SK-MEL-5 (cell line): ENCODE data around the gene ZBED1. TPM values are rescaled to one million over a fixed set of nuclear protein-coding genes. Genes with fewer than 3 reads are reported as not detected.
"Not testable (repeated sequence)": the region's sequence is repeated elsewhere in the genome, so short reads cannot be mapped to it uniquely, and the experiment has no call there.

Source experiments
- DNase-seq: peaks from one replicate; pipeline ENCODE4 v3.0.0-alpha.2; 2016; ENCODE audit warnings: low read depth, low spot score
- in situ Hi-C: cut with HindIII; loops from 2 replicates; pipeline ENCODE4 v1.10.0; 2016; ENCODE audit warnings: low sequenced_read_pairs, high pct_unique_total_duplicates, low pct_unique_long_range_greater_than_20kb
- total RNA-seq: library from RNA; depleted of rRNA; stranded (reverse); fragments of >200 nt; shearing (Covaris generic); gene quantifications from 2 replicates; pipeline ENCODE4 v1.2.3, GENCODE V29; 2014

The ZBED1 gene
- total RNA-seq, 1 experiment from 2014 or later, result 19.1 TPM

DNA sequence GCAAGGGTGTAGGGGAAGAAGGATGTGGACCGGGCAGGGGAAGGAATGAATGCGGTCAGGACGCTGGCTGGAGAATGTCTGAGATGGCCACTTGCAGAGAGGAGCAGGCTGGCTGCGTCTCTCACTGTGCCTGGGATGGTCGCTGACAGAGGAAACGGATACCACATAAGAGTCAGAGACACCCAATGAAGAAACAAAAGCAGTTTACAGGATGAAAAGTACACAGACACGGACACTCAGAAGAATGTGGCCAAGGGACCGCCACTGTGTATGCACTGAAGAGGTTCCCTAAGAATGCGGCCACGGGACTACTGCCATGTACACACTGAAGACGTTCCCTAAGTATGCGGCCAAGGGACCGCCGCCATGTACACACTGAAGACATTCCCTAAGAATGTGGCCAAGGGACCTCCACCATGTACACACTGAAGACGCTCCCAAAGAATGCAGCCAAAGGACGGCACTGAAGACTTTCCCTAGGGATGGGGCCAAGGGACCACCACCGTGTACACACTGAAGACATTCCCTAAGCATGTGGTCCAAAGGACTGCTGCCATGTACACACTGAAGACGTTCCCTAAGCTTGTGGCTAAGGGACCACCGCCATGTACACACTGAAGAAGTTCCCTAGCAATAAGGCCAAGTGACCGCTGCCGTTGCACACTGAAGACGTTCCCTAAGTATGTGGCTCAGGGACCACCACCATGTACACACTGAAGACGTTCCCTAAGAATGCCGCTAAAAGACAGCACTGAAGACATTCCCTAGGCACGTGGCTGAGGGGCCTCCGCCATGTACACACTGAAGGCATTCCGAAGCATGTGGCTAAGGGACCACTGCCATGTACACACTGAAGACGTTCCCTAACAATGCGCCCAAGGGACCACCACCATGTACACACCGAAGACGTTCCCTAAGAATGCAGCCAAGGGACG, 32.2 kb downstream of the ZBED1 start:
- in situ Hi-C loops, result no loop called here
- no peak for DNase-seq

DNA sequence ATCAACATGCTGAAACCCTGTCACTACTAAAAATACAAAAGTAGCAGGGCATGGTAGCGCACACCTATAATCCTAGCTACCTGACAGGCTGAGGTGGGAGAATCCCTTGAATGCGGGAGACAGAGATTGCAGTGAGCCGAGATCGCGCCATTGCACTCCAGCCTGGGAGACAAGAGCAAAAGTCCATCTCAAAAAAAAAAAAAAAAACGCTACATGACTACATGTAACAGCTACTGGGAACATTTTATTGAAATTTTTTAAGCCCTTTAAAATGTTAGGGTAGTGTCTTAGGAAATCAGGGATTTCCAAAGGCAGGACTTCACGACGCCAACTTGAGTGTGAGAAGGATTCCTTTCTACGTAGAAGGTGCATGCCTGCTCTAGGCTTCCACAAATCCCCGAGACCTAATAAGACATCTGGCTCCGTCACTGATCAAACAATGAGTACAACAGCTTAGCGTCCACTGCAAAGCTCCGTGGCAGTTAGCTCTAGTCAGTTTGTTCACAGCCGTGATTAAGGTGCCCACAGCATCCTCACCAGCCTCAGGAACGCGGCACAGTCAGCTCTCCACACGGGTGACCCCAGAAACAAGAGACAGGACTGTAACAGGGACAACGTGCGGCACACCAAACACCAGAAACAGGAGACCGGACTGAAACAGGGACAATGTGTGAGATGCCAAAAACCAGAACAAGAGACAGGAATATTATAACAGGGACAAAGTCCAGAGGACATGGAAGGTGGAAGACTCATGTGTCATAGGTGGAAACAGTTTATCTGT, 33.7 kb downstream of the ZBED1 start:
- in situ Hi-C loops, result no loop called here
- DNase-seq, result no peak

- DNase-seq, result no peak
- in situ Hi-C loops, result no loop called here
These were observed 36.1 kb downstream of the ZBED1 start for GRCh38 chrX:2464677-2465166.

GRCh38 chrX:2463973-2464676, 36.7 kb downstream of the ZBED1 start:
- no peak for DNase-seq
- in situ Hi-C loops, result no loop called here

DNA sequence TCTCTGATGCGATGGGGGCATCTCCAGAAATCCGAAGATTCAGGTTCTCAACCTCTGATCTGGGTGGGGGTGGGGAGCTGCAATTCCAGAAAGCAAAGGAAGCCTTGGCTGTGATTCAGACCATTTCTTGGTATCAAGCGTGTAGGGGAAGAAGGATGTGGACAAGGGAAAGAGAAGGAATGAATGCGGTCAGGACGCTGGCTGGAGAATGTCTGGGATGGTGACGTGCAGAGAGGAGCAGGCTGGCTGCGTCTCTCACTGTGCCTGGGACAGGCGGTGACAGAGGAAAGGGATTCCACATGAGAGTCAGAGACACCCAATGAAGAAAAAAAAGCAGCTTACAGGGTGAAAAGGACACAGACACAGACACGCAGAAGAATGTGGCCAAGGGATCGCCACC, 37.3 kb downstream of the ZBED1 start:
- in situ Hi-C loops, DNase-seq: not testable (repeated sequence)

DNA sequence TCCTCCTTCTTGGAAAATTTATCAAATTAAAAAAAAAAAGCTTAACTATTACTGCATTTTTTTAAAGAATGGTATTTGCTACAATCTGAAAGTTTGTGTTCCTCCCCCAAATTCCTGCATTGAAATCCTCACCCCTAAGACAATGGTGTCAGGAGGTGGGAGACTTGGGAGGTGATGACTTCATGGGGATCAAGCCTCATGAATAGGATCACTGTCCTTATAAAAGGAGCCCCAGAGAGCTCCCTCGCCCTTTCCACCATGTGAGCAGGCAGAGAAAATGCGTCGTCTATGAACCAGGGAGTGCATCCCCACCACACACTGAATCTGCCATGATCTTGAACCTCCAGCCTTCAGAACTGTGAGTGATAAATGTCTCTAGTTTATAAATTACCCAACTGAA, 38.0 kb downstream of the ZBED1 start:
- in situ Hi-C loops, result no loop called here
- peak; percentile 65 for DNase-seq

GRCh38 chrX:2462074-2462473, 38.7 kb downstream of the ZBED1 start:
- DNase-seq, result no peak
- in situ Hi-C loops, result no loop called here

GRCh38 chrX:2461711-2462016, 39.1 kb downstream of the ZBED1 start:
- DNase-seq, result no peak
- in situ Hi-C loops, result no loop called here

DNA sequence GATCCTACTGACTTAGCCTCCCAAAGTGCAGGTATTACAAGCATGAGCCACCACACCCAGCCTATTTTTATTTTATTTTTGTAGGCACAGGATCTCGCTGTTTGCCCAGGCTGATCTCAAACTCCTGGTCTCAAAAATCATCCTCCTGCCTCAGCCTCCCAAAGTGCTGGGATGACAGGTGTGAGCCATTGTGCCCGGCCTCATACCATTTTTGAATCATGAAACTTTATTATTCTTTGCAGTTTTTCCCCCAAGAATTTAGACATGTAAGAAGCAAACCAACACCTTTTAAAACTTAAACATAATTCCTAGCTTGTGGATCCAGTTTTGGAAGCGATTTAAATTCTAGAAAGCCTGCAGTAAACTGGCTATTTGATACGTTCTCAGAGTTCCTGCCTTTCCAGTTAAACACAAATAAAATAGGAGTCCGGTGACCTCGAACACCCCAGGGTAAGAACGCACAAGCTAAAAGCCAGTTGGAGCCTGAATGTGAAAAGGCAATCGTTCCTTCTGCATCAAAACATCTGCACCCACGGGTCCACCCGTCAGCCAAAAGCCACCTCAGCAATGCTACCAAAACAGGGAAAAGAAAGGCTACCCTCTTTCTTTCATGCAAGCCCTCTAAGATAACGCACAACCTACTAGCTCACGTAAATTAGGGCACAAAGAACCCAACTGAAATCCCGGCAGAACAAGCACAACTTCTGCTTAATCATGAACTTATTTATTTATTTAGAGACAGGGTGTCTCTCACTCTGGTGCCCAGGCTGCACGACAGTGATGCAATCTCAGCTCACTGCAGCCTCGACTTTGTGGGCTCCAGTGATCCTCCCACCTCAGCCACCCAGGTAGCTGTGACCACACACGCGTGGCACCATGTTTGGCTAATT, 39.7 kb downstream of the ZBED1 start:
- DNase-seq, in situ Hi-C loops: not testable (repeated sequence)

DNA sequence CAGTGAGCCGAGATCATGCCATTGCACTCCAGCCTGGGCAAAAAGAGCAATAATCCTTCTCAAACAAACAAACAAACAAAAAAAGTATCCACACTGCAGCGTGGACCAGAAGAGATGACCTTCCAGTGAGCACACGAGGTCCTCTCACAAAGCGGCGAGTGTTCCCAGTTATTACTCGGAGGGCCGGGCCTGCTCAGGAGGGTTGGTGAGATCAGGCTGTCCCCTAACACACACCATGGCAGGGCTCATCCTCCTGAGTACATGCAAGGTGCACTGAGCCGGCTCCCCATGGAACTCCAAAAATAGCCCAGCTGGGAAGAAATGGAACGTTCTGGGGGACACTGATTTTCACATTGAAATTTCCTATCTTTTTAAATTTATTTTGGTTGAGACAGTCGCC, 40.7 kb downstream of the ZBED1 start:
- in situ Hi-C loops, DNase-seq: not testable (repeated sequence)

DNA sequence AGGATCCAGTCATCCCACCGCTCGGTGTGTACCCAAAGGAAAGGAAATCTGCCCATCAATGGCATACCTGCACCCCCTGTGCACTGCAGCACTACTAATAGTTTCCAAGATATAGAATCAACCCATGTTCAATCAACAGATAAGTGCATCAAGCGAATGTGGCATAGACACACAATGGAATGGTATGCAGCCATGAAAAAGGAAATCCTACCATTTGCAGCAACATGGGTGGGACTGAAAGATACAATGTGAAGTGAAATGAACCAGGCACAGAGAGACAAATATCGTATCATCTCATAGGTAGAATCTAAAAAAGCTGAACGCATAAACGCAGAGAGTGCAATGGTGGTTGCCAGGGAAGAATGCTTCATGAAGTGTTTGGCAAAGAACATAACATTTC, 42.5 kb downstream of the ZBED1 start:
- DNase-seq, result no peak
- in situ Hi-C loops, result no loop called here

- in situ Hi-C loops, result no loop called here
- DNase-seq, result no peak
These were observed 43.3 kb downstream of the ZBED1 start for GRCh38 chrX:2457289-2458133.

GRCh38 chrX:2456091-2456490, 44.7 kb downstream of the ZBED1 start:
- DNase-seq, in situ Hi-C loops: not testable (repeated sequence)

DNA sequence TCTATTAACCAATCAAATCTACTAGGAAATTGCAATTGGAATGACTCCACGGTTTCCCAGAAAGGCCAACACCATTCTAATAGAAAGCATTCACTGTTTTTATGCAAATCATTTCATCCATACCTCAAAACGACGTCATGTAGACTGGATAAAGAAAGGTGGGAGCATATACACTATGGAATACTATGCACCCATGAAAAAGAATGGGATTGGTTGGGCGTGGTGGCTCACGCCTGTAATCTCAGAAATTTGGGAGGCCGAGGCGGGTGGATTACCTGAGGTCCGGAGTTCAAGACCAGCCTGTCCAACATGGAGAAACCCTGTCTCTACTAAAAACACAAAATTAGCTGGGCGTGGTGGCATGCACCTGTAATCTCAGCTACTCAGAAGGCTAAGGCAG, 46.2 kb downstream of the ZBED1 start:
- in situ Hi-C loops, DNase-seq: not testable (repeated sequence)

- no peak for DNase-seq
- in situ Hi-C loops, result no loop called here
These were observed 48.0 kb downstream of the ZBED1 start for GRCh38 chrX:2452799-2453198.

- in situ Hi-C loops, result no loop called here
- no peak for DNase-seq
These were observed 48.4 kb downstream of the ZBED1 start for GRCh38 chrX:2452317-2452784.
